K562 (cell line): Measurements from ENCODE around the gene TESK2. TPM values are rescaled to one million over a fixed set of nuclear protein-coding genes. Genes with fewer than 3 reads are reported as not detected.

Experiments
- ATAC-seq: fragments of 200-7000 bp; cut with Tn5 transposase; 3 replicates; pipeline ENCODE4 v1.9.1; 2020; ENCODE audit warnings: moderate library complexity
- BruUV-seq: library from RNA; stranded (reverse); fragments of 400-500 nt; replicated peaks from 2 replicates; lab custom pipeline; 2021; lab: Mats Ljungman, UMichigan
- CTCF ChIA-PET: fragments of 300-600 bp; formaldehyde crosslinking; extraction: SDS; loops from one replicate; lab custom pipeline; 2021; ENCODE audit warnings: low intra/inter-chr PET ratio; lab: Yijun Ruan, JAX
- POLR2A ChIA-PET: fragments of 300-600, 350-650 bp; sonication (Branson Sonifier 250); formaldehyde crosslinking; extraction: SDS; loops from one replicate; lab custom pipeline; 2021; ENCODE audit warnings: antibody characterized with exemption, inconsistent platforms; lab: Yijun Ruan, JAX
- DNase-seq, 4 experiments: peaks; one replicate each; pipeline versions ENCODE4 v3.0.0 to v3.0.0-alpha.2; 2011 to 2018; ENCODE audit warnings: low spot score in 3 of 4, mixed read lengths in 3 of 4; ENCODE audit errors: extremely low read depth in 1 of 4
- FAIRE-seq: peaks from 2 replicates; lab custom pipeline; 2011; peaks lifted over from hg19 to GRCh38; lab: Jason Lieb, UNC
- H2AFZ ChIP-seq: 2 replicates; pipeline ENCODE4 v1.6.0; 2011; ENCODE audit warnings: low read depth, low read length, control low read depth, inconsistent platforms
- H3K27ac ChIP-seq: fragments of 200-600 bp; 3 replicates; pipeline ENCODE4 v1.8.0; 2011; ENCODE audit warnings: low read depth, mild to moderate bottlenecking, control low read depth, inconsistent platforms, low read length, moderate library complexity, mixed read lengths; ENCODE audit errors: extremely low read depth
- H3K27me3 ChIP-seq, 2 experiments: fragments of 300-600 bp in 1 of 2; 2 replicates in 1 of 2; 3 replicates in 1 of 2; pipeline versions ENCODE4 v1.6.0 to v1.8.0; 2011; ENCODE audit warnings: inconsistent platforms in 2 of 2, low read length in 2 of 2, mild to moderate bottlenecking in 1 of 2, mixed read lengths in 1 of 2, moderate library complexity in 1 of 2; ENCODE audit not compliant: control insufficient read depth in 2 of 2, insufficient read depth in 2 of 2
- H3K36me3 ChIP-seq: fragments of 300-600 bp; 3 replicates; pipeline ENCODE4 v1.8.0; 2011; ENCODE audit warnings: mild to moderate bottlenecking, low read length, inconsistent platforms; ENCODE audit not compliant: control insufficient read depth, insufficient read depth
- H3K4me1 ChIP-seq, 2 experiments: fragments of 200-600 bp in 1 of 2; replicated peaks in 1 of 2; 2 replicates in 1 of 2; 3 replicates in 1 of 2; pipeline versions ENCODE4 v1.5.1 to v1.8.0; 2011; ENCODE audit warnings: inconsistent platforms in 2 of 2, low read length in 2 of 2, mild to moderate bottlenecking in 1 of 2, mixed read lengths in 1 of 2, moderate library complexity in 1 of 2; ENCODE audit not compliant: control insufficient read depth in 2 of 2, insufficient read depth in 2 of 2
- H3K4me2 ChIP-seq: 2 replicates; pipeline ENCODE4 v1.6.1; 2011; ENCODE audit warnings: low read length, control low read depth, inconsistent platforms, mixed read lengths; ENCODE audit not compliant: insufficient read depth
- H3K4me3 ChIP-seq: fragments of 200-600 bp; sonication (generic), shearing (Covaris generic); 2 replicates; pipeline ENCODE4 v1.5.1; 2016; ENCODE audit warnings: control low read depth, inconsistent platforms
- H3K79me2 ChIP-seq: fragments of 200-600 bp; 3 replicates; pipeline ENCODE4 v1.8.0; 2011; ENCODE audit warnings: low read length, inconsistent platforms; ENCODE audit not compliant: control insufficient read depth, insufficient read depth
- H3K9ac ChIP-seq, 2 experiments: 2 replicates each; pipeline versions ENCODE4 v1.6.0 to v1.6.1; 2011; ENCODE audit warnings: low read depth in 2 of 2, low read length in 2 of 2, control low read depth in 1 of 2, inconsistent platforms in 1 of 2, mild to moderate bottlenecking in 1 of 2, mixed read lengths in 1 of 2; ENCODE audit not compliant: insufficient read depth in 1 of 2
- H3K9me1 ChIP-seq: one replicate; pipeline ENCODE4 v1.6.0; 2011; ENCODE audit warnings: inconsistent platforms, mild to moderate bottlenecking, low read length, moderate library complexity; ENCODE audit not compliant: control insufficient read depth, insufficient read depth
- H3K9me3 ChIP-seq: replicated peaks from 2 replicates; pipeline ENCODE4 v1.5.1; 2011; ENCODE audit warnings: low read depth, low read length, inconsistent platforms; ENCODE audit not compliant: control insufficient read depth, insufficient read depth
- H4K20me1 ChIP-seq: replicated peaks from 2 replicates; pipeline ENCODE4 v1.6.1; 2011; ENCODE audit warnings: low read length, inconsistent platforms, mixed read lengths; ENCODE audit not compliant: control insufficient read depth, insufficient read depth
- BRF1 ChIP-seq: IDR thresholded peaks from 3 replicates; pipeline ENCODE4 v1.6.1; 2011; ENCODE audit warnings: borderline replicate concordance, mild to moderate bottlenecking; ENCODE audit not compliant: insufficient read length; ENCODE audit errors: extremely low read depth
- CBFA2T3 ChIP-seq: fragments of 450-650 bp; IDR thresholded peaks from 2 replicates; pipeline ENCODE4 v1.6.1; 2017
- GTF2E2 ChIP-seq: fragments of 200-800 bp; sonication (Bioruptor generic); IDR thresholded peaks from 2 replicates; pipeline ENCODE4 v1.6.1; 2016; ENCODE audit warnings: missing genetic modification characterization, missing compliant biosample characterization
- HDAC2 ChIP-seq: fragments of 450-650 bp; IDR thresholded peaks from 2 replicates; pipeline ENCODE4 v1.6.1; 2016; ENCODE audit warnings: mild to moderate bottlenecking
- HNRNPL ChIP-seq: fragments of 200-400 bp; formaldehyde crosslinking; IDR thresholded peaks from 2 replicates; pipeline ENCODE4 v1.6.1; 2017; ENCODE audit warnings: low read depth, mild to moderate bottlenecking, low read length
- MYBL2 ChIP-seq, 2 experiments: fragments of 450-650 bp in 1 of 2; sonication (generic) in 1 of 2; formaldehyde crosslinking in 1 of 2; IDR thresholded peaks; 2 replicates each; pipeline versions ENCODE4 v1.6.1 to v1.8.1; 2017 to 2022; ENCODE audit warnings: borderline replicate concordance in 1 of 2, inconsistent platforms in 1 of 2, low read depth in 1 of 2, mild to moderate bottlenecking in 1 of 2, missing genetic modification reagents in 1 of 2, moderate library complexity in 1 of 2
- MYC ChIP-seq, 2 experiments: fragments of 250-450 bp in 1 of 2; sonication (Bioruptor Pico) in 1 of 2; IDR thresholded peaks; 2 replicates each; pipeline versions ENCODE4 v1.5.1 to v1.6.1; 2012 to 2021; ENCODE audit warnings: low read depth in 2 of 2, borderline replicate concordance in 1 of 2, improper control_type of control experiment in 1 of 2, low read length in 1 of 2, mild to moderate bottlenecking in 1 of 2, moderate library complexity in 1 of 2
- NFIC ChIP-seq: fragments of 450-650 bp; IDR thresholded peaks from 2 replicates; pipeline ENCODE4 v1.6.1; 2017; ENCODE audit warnings: mild to moderate bottlenecking, inconsistent platforms
- PML ChIP-seq: IDR thresholded peaks from 2 replicates; pipeline ENCODE4 v1.6.1; 2012; ENCODE audit warnings: low read length, inconsistent platforms
- RBM17 ChIP-seq: fragments of 200-400 bp; formaldehyde crosslinking; IDR thresholded peaks from 2 replicates; pipeline ENCODE4 v1.6.1; 2017; ENCODE audit warnings: low read depth, mild to moderate bottlenecking, low read length, borderline replicate concordance
- TAF9B ChIP-seq: fragments of 450-650 bp; IDR thresholded peaks from 2 replicates; pipeline ENCODE4 v1.6.1; 2018; ENCODE audit warnings: mild to moderate bottlenecking; ENCODE audit not compliant: partially characterized antibody
- TARDBP ChIP-seq: fragments of 450-650 bp; IDR thresholded peaks from 2 replicates; pipeline ENCODE4 v1.6.1; 2016
- TSHZ1 ChIP-seq: fragments of 250-450 bp; sonication (Bioruptor Pico); IDR thresholded peaks from 2 replicates; pipeline ENCODE4 v1.4.0; 2020; ENCODE audit warnings: mild to moderate bottlenecking, moderate library complexity
- XRCC4 ChIP-seq: IDR thresholded peaks from one replicate; pipeline ENCODE4 v1.6.1; 2011; ENCODE audit not compliant: insufficient read depth, insufficient read length; ENCODE audit errors: extremely low read depth
- YBX1 ChIP-seq: fragments of 450-650 bp; IDR thresholded peaks from 2 replicates; pipeline ENCODE4 v1.7.1; 2016; ENCODE audit warnings: mild to moderate bottlenecking
- ZNF133 ChIP-seq: fragments of 250-450 bp; sonication (Bioruptor Pico); IDR thresholded peaks from 2 replicates; pipeline ENCODE4 v1.4.0; 2020; ENCODE audit warnings: mild to moderate bottlenecking
- ZNF655 ChIP-seq: fragments of 250-450 bp; sonication (Bioruptor Pico); IDR thresholded peaks from 2 replicates; pipeline ENCODE4 v1.5.0; 2021
- ZNF830 ChIP-seq: fragments of 250-450 bp; sonication (Bioruptor Pico); IDR thresholded peaks from 2 replicates; pipeline ENCODE4 v1.5.0; 2021; ENCODE audit warnings: mild to moderate bottlenecking
- WGBS: fragments of 100-300 bp; shearing (Covaris generic); methylation state at CpG from one replicate; pipeline ENCODE4 v1.1.6; 2016; ENCODE audit warnings: low coverage, mixed read lengths; ENCODE audit not compliant: insufficient coverage; ENCODE audit errors: missing lambda C conversion rate; 5-methylcytosine and 5-hydroxymethylcytosine counted together
- in situ Hi-C: fragments of 300-500 bp; cut with MboI; formaldehyde crosslinking; loops from 4 replicates; pipeline ENCODE4 v1.15.0; 2018; ENCODE audit warnings: inconsistent platforms, mixed read lengths
- intact Hi-C: fragments of 100-400 bp; cut with micrococcal nuclease; formaldehyde crosslinking; loops from 2 replicates; pipeline ENCODE4 v1.14.2; 2022
- polyA plus RNA-seq, 8 experiments: library from polyadenylated mRNA; depleted of rRNA in 4 of 8; stranded (reverse) in 5 of 8; unstranded in 3 of 8; fragments of >200 nt; fragmentation: Nextera tagmentation in 2 of 8; fragmentation: Illumina TruSeq in 1 of 8; extraction: Ambion mirVana in 2 of 8; extraction: Trizol in 1 of 8; gene quantifications; 2 replicates each; pipeline versions ENCODE4 v1.2.1 to v1.2.3, GENCODE V29; 2011 to 2014; ENCODE audit warnings: inconsistent platforms in 1 of 8, missing spikeins in 1 of 8
- total RNA-seq, 7 experiments: library from RNA; depleted of rRNA in 6 of 7; stranded (reverse); fragments of >200 nt in 6 of 7; fragmentation: Illumina TruSeq in 2 of 7; extraction: Trizol in 2 of 7; gene quantifications; 2 replicates each; pipeline versions ENCODE4 v1.2.1 to v1.2.3, GENCODE V29; 2011 to 2021; ENCODE audit warnings: low replicate concordance in 1 of 7

TESK2 gene
- total and polyA plus RNA-seq, 9 of the 15 experiments (the other 6 are each of a cell fraction or from before 2014, with no cell fraction given) = 1.6 to 5.3 (median 3.7) TPM

GRCh38 chr1:45508295-45509151 is 17.6 kb upstream of the TESK2 start:
- Histone ChIP-seq H3K79me2 (peaks cover 7% of the 10 kb centered on the region; the same call in 1 of the 3 replicates), H3K9me1 (no peaks in the 10 kb centered on the region), H3K27ac (no peak overlapping the region), H3K4me1 (no peaks in the 10 kb centered on the region; a peak in 1 of 5 replicates), H3K36me3 (peaks cover 78% of the 10 kb centered on the region), H4K20me1 (no peaks in the 10 kb centered on the region), H3K27me3 (no peaks in the 10 kb centered on the region), H3K4me2 (no peak overlapping the region), H3K9me3 (no peaks in the 10 kb centered on the region), H3K9ac (no peak overlapping the region), H3K4me3 (no peak overlapping the region), H2AFZ (no peak overlapping the region)
- in situ Hi-C loops = no loop called here
- POLR2A ChIA-PET = interaction anchor here (0.5 to 5.6 kb wide), 12 partner anchors 8 to 791 kb away, joined by 3 to 67 read pairs (median 4); partner anchors contain the start of genes CCDC163, MMACHC, NASP and PRDX1
- DNase-seq (peak in 2 of 4 experiments; percentile 42 to 47), FAIRE-seq (no peak), ATAC-seq (peak; percentile 63)
- no TSS peak for BruUV-seq
- 69% methylated on average over 15 of the region's 15 CpGs for WGBS
- CTCF ChIA-PET = no interaction called here
- intact Hi-C loops = no loop called here
- no peak for TF ChIP-seq HDAC2
- TF ChIP-seq NFIC = peak; percentile 26; the same call in 1 of the 2 replicates
- TF ChIP-seq TARDBP = no peak
- no peak for TF ChIP-seq RBM17
- no peak for TF ChIP-seq ZNF133 (CRISPR knock-in tag)
- TF ChIP-seq TSHZ1 (CRISPR knock-in tag) = no peak
- TF ChIP-seq MYBL2 (IDR thresholded peaks at IDR 0.05; ENCODE audit: low read depth) = no peak
- TF ChIP-seq MYBL2 (CRISPR knock-in tag; IDR thresholded peaks at IDR 0.05; ENCODE audit: borderline replicate concordance) = no peak
- no peak for TF ChIP-seq HNRNPL
- TF ChIP-seq MYC (IDR thresholded peaks at IDR 0.05; ENCODE audit: low read depth, low read length) = no peak
- TF ChIP-seq MYC (CRISPR knock-in tag; IDR thresholded peaks at IDR 0.05; ENCODE audit: borderline replicate concordance, low read depth) = no peak
- TF ChIP-seq TAF9B = no peak
- TF ChIP-seq ZNF655 (CRISPR knock-in tag) = no peak
- no peak for TF ChIP-seq GTF2E2 (tag)
- no peak for TF ChIP-seq BRF1
- TF ChIP-seq ZNF830 (CRISPR knock-in tag) = no peak
- TF ChIP-seq YBX1 = no peak
- no peak for TF ChIP-seq XRCC4
- TF ChIP-seq PML = no peak
- no peak for TF ChIP-seq CBFA2T3
